ENCODE results near the gene ANGPTL2. TPM values are rescaled to one million over a fixed set of nuclear protein-coding genes. Genes with fewer than 3 reads are reported as not detected.

The ANGPTL2 gene
- total RNA-seq, 1 donor from 2014 or later, result 20.6 TPM

GRCh38 chr9:127087411-127087810 lies 35.0 kb downstream of the ANGPTL2 start:
- H3K9me3 Mint-ChIP-seq, result no peaks in the 10 kb centered on the region
- H3K27ac Mint-ChIP-seq, result no peak overlapping the region
- DNase-seq (ENCODE audit: extremely low spot score, unreplicated experiment), result peak; percentile 48
- H3K4me3 Mint-ChIP-seq, result no peak overlapping the region
- no peak for TF ChIP-seq CTCF (conservative IDR thresholded peaks at IDR 0.05)
- no peaks in the 10 kb centered on the region for H3K27me3 Mint-ChIP-seq
- peaks cover 4% of the 10 kb centered on the region for H3K4me1 Mint-ChIP-seq (ENCODE audit: unreplicated experiment)
- H3K36me3 Mint-ChIP-seq, result peaks cover 14% of the 10 kb centered on the region

GRCh38 chr9:127086771-127087170 lies 35.7 kb downstream of the ANGPTL2 start:
- Mint-ChIP-seq H3K4me1 (ENCODE audit: unreplicated experiment) (peaks cover 4% of the 10 kb centered on the region), H3K4me3 (no peak overlapping the region), H3K36me3 (peaks cover 13% of the 10 kb centered on the region), H3K27ac (no peak overlapping the region), H3K27me3 (no peaks in the 10 kb centered on the region), H3K9me3 (no peaks in the 10 kb centered on the region)
- peak; percentile 34 for DNase-seq (ENCODE audit: extremely low spot score, unreplicated experiment)
- TF ChIP-seq CTCF (conservative IDR thresholded peaks at IDR 0.05), result no peak

- Mint-ChIP-seq H3K4me1 (ENCODE audit: unreplicated experiment) (peaks cover 9% of the 10 kb centered on the region), H3K36me3 (peaks cover 10% of the 10 kb centered on the region), H3K9me3 (no peaks in the 10 kb centered on the region), H3K27ac (no peak overlapping the region), H3K4me3 (no peak overlapping the region), H3K27me3 (no peaks in the 10 kb centered on the region)
- TF ChIP-seq CTCF (conservative IDR thresholded peaks at IDR 0.05), result no peak
- peak; percentile 20 for DNase-seq (ENCODE audit: extremely low spot score, unreplicated experiment)
Observed at GRCh38 chr9:127085186-127085585, 37.2 kb downstream of the ANGPTL2 start.

- TF ChIP-seq CTCF (conservative IDR thresholded peaks at IDR 0.05), result no peak
- no peak overlapping the region for H3K27ac Mint-ChIP-seq
- no peaks in the 10 kb centered on the region for H3K9me3 Mint-ChIP-seq
- no peaks in the 10 kb centered on the region for H3K27me3 Mint-ChIP-seq
- H3K4me3 Mint-ChIP-seq, result no peak overlapping the region
- H3K36me3 Mint-ChIP-seq, result peaks cover 10% of the 10 kb centered on the region
- peak; percentile 36 for DNase-seq (ENCODE audit: extremely low spot score, unreplicated experiment)
- peaks cover 9% of the 10 kb centered on the region for H3K4me1 Mint-ChIP-seq (ENCODE audit: unreplicated experiment)
Observed at GRCh38 chr9:127084076-127085039, 38.1 kb downstream of the ANGPTL2 start.

GRCh38 chr9:127083138-127083980 lies 39.1 kb downstream of the ANGPTL2 start:
- Mint-ChIP-seq H3K36me3 (peaks cover 6% of the 10 kb centered on the region), H3K4me3 (no peak overlapping the region), H3K9me3 (no peaks in the 10 kb centered on the region), H3K27ac (no peak overlapping the region), H3K27me3 (no peaks in the 10 kb centered on the region), H3K4me1 (ENCODE audit: unreplicated experiment) (peaks cover 9% of the 10 kb centered on the region)
- TF ChIP-seq CTCF (conservative IDR thresholded peaks at IDR 0.05), result no peak
- peak; percentile 36 for DNase-seq (ENCODE audit: extremely low spot score, unreplicated experiment)
